Neural cell (in vitro differentiated cells): Measurements from ENCODE around the gene PAK5.

Experiments
- MXI1 ChIP-seq: fragments of 450-650 bp; conservative IDR thresholded peaks from 2 replicates; pipeline ENCODE4 v1.6.1; 2014; ENCODE audit warnings: antibody characterized with exemption, mild to moderate bottlenecking; ENCODE audit not compliant: poor library complexity, severe bottlenecking
- POLR2AphosphoS5 ChIP-seq: IDR thresholded peaks from 2 replicates; pipeline ENCODE4 v1.6.1; 2012
- SMC3 ChIP-seq: fragments of 450-650 bp; conservative IDR thresholded peaks from 2 replicates; pipeline ENCODE4 v1.6.1; 2014; ENCODE audit warnings: antibody characterized with exemption, mild to moderate bottlenecking, moderate library complexity; ENCODE audit not compliant: poor library complexity
- TAF1 ChIP-seq: IDR thresholded peaks from 2 replicates; pipeline ENCODE4 v1.6.1; 2012; ENCODE audit warnings: low read depth
- TF ChIP-seq, protein P1 (sequence below): fragments of 450-650 bp; IDR thresholded peaks from 2 replicates; pipeline ENCODE4 v1.5.1; 2014; ENCODE audit warnings: antibody characterized with exemption, mild to moderate bottlenecking, moderate library complexity; ENCODE audit not compliant: poor library complexity, severe bottlenecking

DNA sequence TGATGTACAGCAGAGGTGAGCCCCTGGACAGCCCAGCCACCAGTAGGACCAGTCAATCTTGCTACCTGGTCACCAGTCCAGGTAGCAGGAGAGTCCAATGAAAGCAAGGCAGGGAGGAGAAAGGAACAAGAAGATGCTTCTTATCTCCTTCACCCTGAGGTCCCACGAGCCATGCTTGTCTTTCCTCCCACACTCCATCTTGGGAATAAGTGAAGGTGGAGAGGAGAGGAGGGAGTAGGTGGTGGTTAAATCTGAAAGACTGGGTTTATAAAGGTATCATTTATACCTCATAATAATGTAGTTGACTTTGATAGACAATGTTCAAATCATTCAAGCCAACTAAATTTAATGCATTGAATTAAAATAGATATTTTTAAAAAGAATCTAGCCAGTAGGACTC is 288.6 kb downstream of the PAK5 start:
- no peak for TF ChIP-seq MXI1
- TF ChIP-seq, protein P1, sequence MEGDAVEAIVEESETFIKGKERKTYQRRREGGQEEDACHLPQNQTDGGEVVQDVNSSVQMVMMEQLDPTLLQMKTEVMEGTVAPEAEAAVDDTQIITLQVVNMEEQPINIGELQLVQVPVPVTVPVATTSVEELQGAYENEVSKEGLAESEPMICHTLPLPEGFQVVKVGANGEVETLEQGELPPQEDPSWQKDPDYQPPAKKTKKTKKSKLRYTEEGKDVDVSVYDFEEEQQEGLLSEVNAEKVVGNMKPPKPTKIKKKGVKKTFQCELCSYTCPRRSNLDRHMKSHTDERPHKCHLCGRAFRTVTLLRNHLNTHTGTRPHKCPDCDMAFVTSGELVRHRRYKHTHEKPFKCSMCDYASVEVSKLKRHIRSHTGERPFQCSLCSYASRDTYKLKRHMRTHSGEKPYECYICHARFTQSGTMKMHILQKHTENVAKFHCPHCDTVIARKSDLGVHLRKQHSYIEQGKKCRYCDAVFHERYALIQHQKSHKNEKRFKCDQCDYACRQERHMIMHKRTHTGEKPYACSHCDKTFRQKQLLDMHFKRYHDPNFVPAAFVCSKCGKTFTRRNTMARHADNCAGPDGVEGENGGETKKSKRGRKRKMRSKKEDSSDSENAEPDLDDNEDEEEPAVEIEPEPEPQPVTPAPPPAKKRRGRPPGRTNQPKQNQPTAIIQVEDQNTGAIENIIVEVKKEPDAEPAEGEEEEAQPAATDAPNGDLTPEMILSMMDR, result no peak
- no peak for TF ChIP-seq POLR2AphosphoS5
- TF ChIP-seq SMC3, result no peak
- no peak for TF ChIP-seq TAF1
